Panc1 (cell line): ENCODE measurements around the gene RFTN1.

Source experiments
- CTCF ChIP-seq: fragments of 450-650 bp; IDR thresholded peaks from 2 replicates; pipeline ENCODE4 v1.5.1; 2017; ENCODE audit warnings: mild to moderate bottlenecking
- POLR2AphosphoS5 ChIP-seq: IDR thresholded peaks from 2 replicates; pipeline ENCODE4 v1.6.1; 2012; ENCODE audit warnings: mild to moderate bottlenecking, low read depth, low read length, moderate library complexity
- REST ChIP-seq, 2 experiments: IDR thresholded peaks; 2 replicates each; pipeline ENCODE4 v1.6.1; 2011 to 2012; ENCODE audit warnings: low read depth in 2 of 2, control low read depth in 1 of 2, low read length in 1 of 2, mild to moderate bottlenecking in 1 of 2, moderate library complexity in 1 of 2; ENCODE audit not compliant: insufficient read depth in 1 of 2
- SIN3A ChIP-seq: IDR thresholded peaks from 2 replicates; pipeline ENCODE4 v1.6.1; 2012; ENCODE audit warnings: low read depth, mild to moderate bottlenecking, low read length, moderate library complexity, borderline replicate concordance; ENCODE audit not compliant: insufficient read depth
- TCF7L2 ChIP-seq: IDR thresholded peaks from 2 replicates; pipeline ENCODE4 v1.6.1; 2011; ENCODE audit warnings: mild to moderate bottlenecking, low read depth, low read length, inconsistent platforms

- TF ChIP-seq CTCF (no peak), REST (IDR thresholded peaks at IDR 0.05; ENCODE audit: insufficient read depth in 1 of 2, low read depth in 2 of 2, low read length in 1 of 2) (no peak), SIN3A (no peak), POLR2AphosphoS5 (no peak), TCF7L2 (no peak)
These were observed 911 bp downstream of the RFTN1 start for GRCh38 chr3:16512435-16513140.
